ENCODE data around the gene POP4.

The POP4 gene

DNA sequence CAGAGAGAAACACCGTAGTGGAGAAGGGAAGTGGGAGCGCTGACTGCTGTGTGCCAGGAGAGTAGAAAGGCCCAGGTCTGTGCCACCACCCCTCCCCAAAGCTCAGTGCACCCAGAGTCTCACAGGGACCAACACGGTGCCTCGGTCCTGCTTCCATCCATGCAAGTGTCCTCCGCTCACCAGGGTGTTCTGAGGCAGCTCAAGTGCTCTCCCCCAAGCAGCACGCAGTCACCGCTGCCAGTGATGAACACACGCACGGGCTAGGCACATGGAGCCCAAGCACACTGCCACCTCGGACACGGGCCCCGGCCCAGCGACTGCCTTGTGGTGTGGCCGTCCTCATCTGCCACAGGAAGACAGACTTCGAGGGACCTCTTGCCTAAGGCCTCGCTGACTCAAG lies 10.5 kb downstream of the POP4 start:
- no peak for DNase-seq (ENCODE audit: low read depth)
- H3K4me3 ChIP-seq (ENCODE audit: control insufficient read depth, low read depth, low read length), result no peak overlapping the region
- TF ChIP-seq, protein P1, sequence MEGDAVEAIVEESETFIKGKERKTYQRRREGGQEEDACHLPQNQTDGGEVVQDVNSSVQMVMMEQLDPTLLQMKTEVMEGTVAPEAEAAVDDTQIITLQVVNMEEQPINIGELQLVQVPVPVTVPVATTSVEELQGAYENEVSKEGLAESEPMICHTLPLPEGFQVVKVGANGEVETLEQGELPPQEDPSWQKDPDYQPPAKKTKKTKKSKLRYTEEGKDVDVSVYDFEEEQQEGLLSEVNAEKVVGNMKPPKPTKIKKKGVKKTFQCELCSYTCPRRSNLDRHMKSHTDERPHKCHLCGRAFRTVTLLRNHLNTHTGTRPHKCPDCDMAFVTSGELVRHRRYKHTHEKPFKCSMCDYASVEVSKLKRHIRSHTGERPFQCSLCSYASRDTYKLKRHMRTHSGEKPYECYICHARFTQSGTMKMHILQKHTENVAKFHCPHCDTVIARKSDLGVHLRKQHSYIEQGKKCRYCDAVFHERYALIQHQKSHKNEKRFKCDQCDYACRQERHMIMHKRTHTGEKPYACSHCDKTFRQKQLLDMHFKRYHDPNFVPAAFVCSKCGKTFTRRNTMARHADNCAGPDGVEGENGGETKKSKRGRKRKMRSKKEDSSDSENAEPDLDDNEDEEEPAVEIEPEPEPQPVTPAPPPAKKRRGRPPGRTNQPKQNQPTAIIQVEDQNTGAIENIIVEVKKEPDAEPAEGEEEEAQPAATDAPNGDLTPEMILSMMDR (conservative IDR thresholded peaks at IDR 0.05; ENCODE audit: control insufficient read depth, insufficient read depth, low read depth, low read length), result no peak

DNA sequence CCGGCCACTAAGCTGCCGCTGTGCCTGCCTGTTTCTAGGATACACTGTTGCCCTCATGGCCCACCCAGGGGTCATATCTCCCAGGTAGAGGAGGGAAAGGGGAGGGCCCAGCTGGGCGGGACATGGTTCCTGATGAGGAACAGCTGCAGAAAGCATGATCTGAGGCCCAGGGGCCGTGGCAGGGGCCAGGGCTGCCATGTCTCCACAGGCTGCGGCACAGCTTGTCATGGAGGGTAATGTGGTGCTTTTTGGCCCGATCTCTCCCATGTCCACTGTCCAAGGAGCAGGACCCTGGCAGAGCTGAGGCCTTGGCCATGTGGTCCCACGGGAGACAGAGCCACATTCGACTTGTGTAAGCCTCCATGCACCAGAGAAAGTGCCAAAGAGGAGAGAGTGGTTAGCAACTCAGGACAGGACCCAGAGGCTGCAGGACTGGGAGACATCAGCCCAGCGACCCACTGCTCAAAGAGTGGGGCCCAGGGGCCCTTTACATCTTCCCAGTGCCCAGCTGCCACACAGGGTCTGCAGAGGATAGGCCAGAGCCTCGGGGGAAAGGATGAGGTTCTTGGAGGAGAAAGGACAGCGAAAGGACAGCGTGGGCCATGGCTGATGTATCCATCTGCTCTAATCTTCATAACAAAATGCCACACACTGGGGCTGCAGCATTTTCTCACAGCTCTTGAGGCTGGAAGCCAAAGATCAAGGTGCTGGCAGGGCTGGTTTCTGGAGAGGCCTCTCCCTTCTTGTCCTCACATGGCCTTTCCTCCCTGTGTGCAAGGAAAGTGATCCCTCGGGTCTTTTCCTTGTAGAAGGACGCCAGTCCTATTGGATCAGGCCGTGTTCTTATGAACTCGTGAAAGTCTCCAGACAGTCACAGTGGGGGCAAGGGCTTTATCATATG lies 11.5 kb downstream of the POP4 start:
- no peak for DNase-seq (ENCODE audit: low read depth)
- TF ChIP-seq, protein P1 (conservative IDR thresholded peaks at IDR 0.05; ENCODE audit: control insufficient read depth, insufficient read depth, low read depth, low read length), result no peak

DNA sequence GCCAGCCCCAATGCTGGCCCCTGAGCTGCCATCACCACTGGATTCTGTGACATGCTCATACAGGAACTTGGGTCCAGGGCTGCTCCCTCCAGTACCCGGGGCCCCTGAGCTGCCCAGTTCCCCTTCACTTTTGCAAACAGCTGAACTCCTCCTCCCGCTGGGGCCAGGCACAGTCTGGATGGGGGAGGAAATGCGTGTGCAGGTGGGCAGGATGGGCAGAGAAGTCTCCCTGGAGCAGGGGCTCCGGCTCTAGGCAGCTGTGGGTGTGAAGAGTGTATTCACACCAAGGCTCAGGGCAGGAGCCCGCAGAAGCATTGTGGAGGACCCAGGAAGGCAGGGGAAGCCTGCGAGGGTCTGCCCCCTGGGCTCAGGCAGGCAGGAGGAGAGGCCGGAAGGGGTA lies 12.4 kb downstream of the POP4 start:
- no peak overlapping the region for H3K4me3 ChIP-seq (ENCODE audit: control insufficient read depth, low read depth, low read length)
- TF ChIP-seq, protein P1 (conservative IDR thresholded peaks at IDR 0.05; ENCODE audit: control insufficient read depth, insufficient read depth, low read depth, low read length), result no peak
- no peak for DNase-seq (ENCODE audit: low read depth)

More for the DNA sequence above, 11.5 kb downstream of the POP4 start:
- H3K4me3 ChIP-seq (ENCODE audit: control insufficient read depth, low read depth, low read length), result no peak overlapping the region

DNA sequence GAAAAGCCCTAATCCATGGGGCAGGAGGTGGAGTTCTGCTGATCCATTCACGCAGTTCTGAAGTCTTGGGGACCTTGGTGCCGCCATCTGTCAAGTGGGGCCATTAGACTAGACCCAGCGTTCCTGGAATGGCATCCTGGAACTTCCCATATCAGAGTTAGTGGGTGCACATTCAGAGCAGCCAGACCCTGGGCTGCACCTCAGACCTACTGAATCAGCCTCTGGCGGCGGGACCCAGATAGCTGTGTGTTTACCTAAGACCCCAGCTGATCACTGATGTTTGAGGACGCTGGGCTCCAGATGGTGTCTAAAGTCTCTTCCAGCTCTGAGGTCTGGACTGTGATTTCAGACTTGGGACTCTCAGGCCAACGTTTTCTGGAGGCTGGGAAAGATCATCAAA lies 12.8 kb downstream of the POP4 start:
- no peak overlapping the region for H3K4me3 ChIP-seq (ENCODE audit: control insufficient read depth, low read depth, low read length)
- TF ChIP-seq, protein P1 (conservative IDR thresholded peaks at IDR 0.05; ENCODE audit: control insufficient read depth, insufficient read depth, low read depth, low read length), result no peak
- no peak for DNase-seq (ENCODE audit: low read depth)

DNA sequence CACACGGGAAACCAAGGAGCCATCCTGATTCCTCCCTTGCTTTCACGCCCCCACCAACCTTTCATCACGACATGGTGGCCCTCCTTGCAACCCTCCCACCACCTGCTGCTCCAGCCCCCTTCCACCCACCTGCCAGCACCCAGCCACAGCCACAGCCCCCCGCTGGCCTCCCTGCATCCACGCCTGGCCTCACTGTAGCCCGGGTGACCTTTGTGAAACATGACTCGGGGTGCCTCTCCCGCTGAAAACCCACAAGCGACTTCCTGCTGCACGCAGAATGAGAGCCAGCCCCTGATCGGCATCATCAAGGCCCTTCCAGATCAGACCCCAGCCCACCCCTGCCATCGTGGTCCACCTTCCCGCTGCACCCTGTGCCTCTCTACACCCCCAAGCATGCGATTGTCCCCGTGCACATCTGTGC lies 14.9 kb downstream of the POP4 start:
- no peak for DNase-seq (ENCODE audit: low read depth)
- TF ChIP-seq, protein P1 (conservative IDR thresholded peaks at IDR 0.05; ENCODE audit: control insufficient read depth, insufficient read depth, low read depth, low read length), result no peak
- no peak overlapping the region for H3K4me3 ChIP-seq (ENCODE audit: control insufficient read depth, low read depth, low read length)

DNA sequence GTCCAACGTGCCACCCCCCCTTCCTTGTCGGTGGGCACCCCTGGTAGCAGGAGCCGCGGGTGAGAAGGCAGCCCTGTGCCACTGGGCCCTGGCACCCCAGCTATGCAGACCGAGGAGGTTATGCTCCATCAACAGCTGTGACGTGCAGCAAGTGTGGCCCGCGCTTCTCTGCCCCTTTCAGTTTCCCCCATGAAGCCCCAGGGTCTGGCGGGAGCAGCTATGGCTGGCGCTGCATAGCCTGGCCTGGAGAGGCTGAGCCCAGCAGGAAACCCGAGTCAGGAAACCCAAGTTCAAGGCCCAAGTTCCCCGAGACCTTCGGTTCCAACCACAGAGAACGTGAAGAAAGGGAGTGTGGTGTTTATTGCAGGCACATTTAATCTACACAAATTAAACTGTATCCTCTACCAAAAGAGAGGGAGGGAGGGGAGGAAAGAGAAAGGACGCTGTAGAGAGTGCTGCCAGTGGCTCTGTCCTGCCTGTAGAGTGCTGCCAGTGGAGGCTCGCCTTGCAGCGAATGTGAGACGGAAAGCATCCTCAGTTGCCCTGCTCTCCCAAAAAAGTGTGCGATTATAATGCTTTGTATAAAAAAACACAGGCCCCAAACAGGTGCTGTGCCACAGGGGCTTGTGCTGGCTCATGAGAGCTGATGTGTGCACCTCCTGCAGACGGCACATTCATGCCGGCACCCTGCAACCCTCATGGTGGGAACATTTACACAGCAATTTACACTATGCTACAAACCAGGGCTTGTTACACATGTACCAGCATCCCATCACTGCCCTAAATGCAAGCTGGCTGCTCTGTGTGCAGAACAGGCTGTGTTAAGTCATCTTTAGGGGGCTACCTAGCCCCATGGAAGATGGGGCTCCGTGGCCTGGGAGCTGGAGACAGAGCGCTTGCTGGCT lies 16.3 kb downstream of the POP4 start:
- TF ChIP-seq, protein P1 (conservative IDR thresholded peaks at IDR 0.05; ENCODE audit: control insufficient read depth, insufficient read depth, low read depth, low read length), result no peak
- H3K4me3 ChIP-seq (ENCODE audit: control insufficient read depth, low read depth, low read length), result no peak overlapping the region
- no peak for DNase-seq (ENCODE audit: low read depth)
